CD4-positive, alpha-beta T cell treated with Interleukin-6 at 100 ng/mL for 8 hours (primary cell): Measurements from ENCODE around the gene DLGAP3.
"Not testable (repeated sequence)": the region's sequence is repeated elsewhere in the genome, so short reads cannot be mapped to it uniquely, and the experiment has no call there.

Source experiments
- DNase-seq: peaks from one replicate; pipeline ENCODE4 v3.0.0-alpha.2; 2020; ENCODE audit warnings: mixed read lengths, low spot score

The DLGAP3 gene

GRCh38 chr1:34929497-34929852 lies at the start of gene DLGAP3:
Gene DLGAP3 (minus strand): TSS chr1:34929650. CDS start chr1:34905383, 24,267 bp downstream.
- DNase-seq = no peak

- DNase-seq = no peak
Observed at GRCh38 chr1:34978921-34979320, 49.5 kb upstream of the DLGAP3 start.

- no peak for DNase-seq
Observed at GRCh38 chr1:34977858-34978257, 48.4 kb upstream of the DLGAP3 start.

GRCh38 chr1:34977210-34977471 lies 47.7 kb upstream of the DLGAP3 start:
- no peak for DNase-seq

GRCh38 chr1:34976384-34977209 lies 47.1 kb upstream of the DLGAP3 start:
- DNase-seq = no peak

GRCh38 chr1:34975771-34976170 lies 46.3 kb upstream of the DLGAP3 start:
- DNase-seq = no peak

GRCh38 chr1:34975338-34975737 lies 45.9 kb upstream of the DLGAP3 start:
- DNase-seq = no peak

GRCh38 chr1:34974626-34975025 lies 45.2 kb upstream of the DLGAP3 start:
- no peak for DNase-seq

GRCh38 chr1:34973326-34973725 lies 43.9 kb upstream of the DLGAP3 start:
- no peak for DNase-seq

GRCh38 chr1:34970829-34971228 lies 41.4 kb upstream of the DLGAP3 start:
- DNase-seq = no peak

GRCh38 chr1:34970220-34970735 lies 40.8 kb upstream of the DLGAP3 start:
- no peak for DNase-seq

GRCh38 chr1:34968297-34968696 lies 38.8 kb upstream of the DLGAP3 start:
- not testable (repeated sequence) for DNase-seq

GRCh38 chr1:34967672-34968071 lies 38.2 kb upstream of the DLGAP3 start:
- not testable (repeated sequence) for DNase-seq

GRCh38 chr1:34965597-34965996 lies 36.1 kb upstream of the DLGAP3 start:
- DNase-seq = no peak

GRCh38 chr1:34950428-34950827 lies 21.0 kb upstream of the DLGAP3 start:
- DNase-seq = no peak

- not testable (repeated sequence) for DNase-seq
Observed at GRCh38 chr1:34948739-34949138, 19.3 kb upstream of the DLGAP3 start.

GRCh38 chr1:34947641-34948314 lies 18.3 kb upstream of the DLGAP3 start:
- DNase-seq = not testable (repeated sequence)

- DNase-seq = no peak
Observed at GRCh38 chr1:34946211-34946610, 16.8 kb upstream of the DLGAP3 start.

- not testable (repeated sequence) for DNase-seq
Observed at GRCh38 chr1:34941798-34942197, 12.3 kb upstream of the DLGAP3 start.

GRCh38 chr1:34930702-34931071 lies 1.2 kb upstream of the DLGAP3 start:
- no peak for DNase-seq

- DNase-seq = no peak
Observed at GRCh38 chr1:34929853-34930701, 627 bp upstream of the DLGAP3 start.

- DNase-seq = no peak
Observed at GRCh38 chr1:34928699-34929496, 552 bp downstream of the DLGAP3 start.
